HG02610 (cell line): ENCODE data around the gene CBLN3.

ENCODE experiments used
- ATAC-seq: cut with Tn5 transposase; IDR thresholded peaks from one replicate; pipeline ENCODE4 v1.9.1; 2021; ENCODE audit warnings: mild to moderate bottlenecking, moderate library complexity; ENCODE audit not compliant: unreplicated experiment

CBLN3 gene

GRCh38 chr14:24385524-24385923 is 43.9 kb downstream of the CBLN3 start:
- no peak for ATAC-seq

DNA sequence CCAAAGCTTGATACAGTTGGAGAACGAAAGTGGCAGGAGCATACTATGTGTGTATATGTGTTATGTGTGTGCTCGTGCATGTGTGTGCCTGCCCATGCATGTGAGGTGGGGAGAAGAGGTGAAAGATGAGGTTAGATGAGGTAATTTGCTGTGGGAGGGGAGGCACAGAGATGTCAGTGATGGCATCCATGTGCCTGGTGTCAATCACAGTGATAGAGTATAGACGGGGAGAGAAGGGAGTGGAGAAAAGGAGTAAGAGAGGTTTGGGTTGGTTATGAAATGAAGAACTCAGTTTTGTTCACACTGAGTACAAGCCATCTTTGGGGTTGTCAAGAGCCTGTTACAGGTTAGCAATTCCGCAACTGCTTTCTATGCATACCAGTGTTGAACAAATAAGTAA is 45.3 kb downstream of the CBLN3 start:
- ATAC-seq, result no peak

DNA sequence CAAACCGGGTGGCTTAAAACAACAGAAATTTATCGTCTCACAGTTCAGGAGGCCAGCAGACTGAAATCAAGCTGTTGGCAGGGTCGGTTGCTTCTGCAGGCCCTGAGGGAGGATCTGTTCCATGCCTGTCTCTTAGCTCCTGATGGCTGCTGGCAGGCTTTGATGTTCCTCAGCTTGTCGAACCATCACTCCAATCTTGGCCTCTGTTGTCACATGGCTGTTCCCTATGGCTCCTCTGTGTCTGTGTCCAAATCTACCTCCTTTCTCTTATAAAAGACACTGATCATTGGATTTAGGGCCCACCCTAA is 47.5 kb downstream of the CBLN3 start:
- ATAC-seq, result no peak

DNA sequence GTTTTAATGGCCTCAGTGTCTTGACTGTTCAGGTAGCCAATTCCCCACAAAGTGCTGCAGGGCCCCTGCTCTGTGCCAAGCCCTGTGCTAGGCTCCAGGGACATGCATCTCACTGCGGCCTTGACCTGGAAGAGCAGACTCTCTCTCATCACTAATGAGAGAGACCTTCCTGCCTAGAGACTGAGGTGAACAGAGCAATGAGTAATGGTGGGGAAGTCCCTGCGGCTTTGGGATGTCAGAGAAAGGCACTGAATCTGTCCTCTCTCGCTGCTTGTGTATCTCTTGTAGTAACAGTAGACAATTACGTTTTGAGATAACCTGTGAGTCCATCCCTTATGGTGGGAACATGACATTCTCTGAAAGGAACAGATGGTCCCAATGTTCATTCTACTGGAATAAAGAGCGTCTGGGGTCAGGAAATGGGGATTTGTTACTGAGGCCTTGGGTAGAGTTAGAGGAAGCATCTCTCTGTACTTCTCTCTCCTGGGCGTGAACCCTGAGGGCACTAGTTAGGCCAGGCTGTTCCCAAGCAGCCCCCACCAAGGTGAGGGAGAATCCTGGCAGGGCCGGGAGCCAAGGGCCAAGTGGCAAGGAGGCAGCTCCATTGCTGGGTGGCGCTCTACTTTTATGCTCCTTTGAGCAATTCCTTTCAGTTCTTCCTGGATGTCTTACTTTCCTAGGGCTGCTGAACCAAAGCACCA is 48.0 kb downstream of the CBLN3 start:
- no peak for ATAC-seq

- no peak for ATAC-seq
These were observed 49.3 kb downstream of the CBLN3 start for GRCh38 chr14:24379907-24380730.

DNA sequence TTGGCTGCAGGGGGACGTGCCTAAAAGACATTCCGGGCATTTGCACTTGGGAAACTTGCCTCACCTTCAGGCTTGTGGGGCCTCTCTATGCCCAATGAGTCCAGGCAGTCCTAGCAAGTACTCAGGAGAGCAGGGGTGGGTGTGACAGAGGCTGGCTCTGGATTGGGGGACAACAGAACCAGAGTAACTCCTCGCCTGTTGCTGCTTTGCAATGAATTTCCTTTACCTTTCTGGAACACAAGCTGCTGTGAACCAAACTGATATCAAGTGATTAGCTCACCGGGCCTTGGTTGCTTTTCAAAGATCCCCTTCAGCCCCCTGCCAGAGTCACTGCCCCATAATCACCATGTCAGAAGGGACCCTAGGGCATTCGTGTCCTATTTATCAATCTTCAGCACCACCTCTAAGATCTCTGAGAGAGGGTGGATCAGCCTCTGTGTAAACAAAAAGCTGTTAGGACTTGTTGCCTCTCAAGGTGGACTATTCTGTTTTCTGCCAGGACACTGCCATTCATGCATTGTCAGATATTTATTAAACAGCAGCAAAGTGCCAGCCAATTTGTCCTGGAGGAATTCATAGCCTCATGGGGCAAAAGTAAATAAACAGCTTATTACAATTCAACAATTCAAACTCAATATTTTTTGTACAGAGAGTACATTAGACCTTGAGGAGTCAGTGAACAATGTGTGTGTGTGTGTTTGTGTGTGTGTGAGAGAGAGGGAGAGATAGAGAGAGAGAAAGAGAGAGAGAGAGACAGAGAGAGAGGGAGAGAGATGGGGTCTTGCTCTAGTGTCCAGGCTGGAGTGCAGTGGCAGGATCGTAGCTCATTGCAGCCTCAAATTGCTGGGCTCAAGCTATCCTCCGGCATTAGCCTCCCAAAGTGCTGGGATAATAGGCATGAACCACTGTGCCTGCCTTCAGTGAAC is 50.2 kb downstream of the CBLN3 start:
- ATAC-seq, result no peak

GRCh38 chr14:24378327-24378726 is 51.1 kb downstream of the CBLN3 start:
- ATAC-seq, result no peak

DNA sequence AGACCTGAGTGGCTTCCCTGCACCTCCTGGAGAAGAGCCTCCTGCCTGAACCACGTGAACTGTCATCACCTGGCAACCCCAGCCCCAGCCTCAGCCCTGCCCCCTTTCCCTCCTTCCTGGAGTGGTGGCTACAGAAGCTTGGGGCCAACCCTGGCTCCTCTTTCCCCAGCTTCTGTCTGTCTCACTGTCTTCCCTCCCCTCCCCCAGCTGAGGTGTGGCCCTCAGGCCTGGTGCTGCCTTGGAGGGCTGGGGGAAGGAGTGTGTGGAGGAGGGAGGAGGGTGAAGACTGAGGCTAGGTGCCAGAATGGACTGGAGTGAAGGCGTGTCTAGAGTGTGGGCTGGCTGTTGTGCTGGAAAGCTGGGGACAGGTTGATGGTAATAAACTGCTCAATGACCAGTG is 51.8 kb downstream of the CBLN3 start:
- ATAC-seq, result no peak

- ATAC-seq, result no peak
These were observed 52.3 kb downstream of the CBLN3 start for GRCh38 chr14:24377126-24377525.
